Central memory CD8-positive, alpha-beta T cell (primary cell): ENCODE data around the gene THBS3.
"Not testable (repeated sequence)": the region's sequence is repeated elsewhere in the genome, so short reads cannot be mapped to it uniquely, and the experiment has no call there.

Experiments
- ATAC-seq: fragments of 150-1000 bp; cut with Tn5 transposase; replicated peaks from 2 replicates; pipeline ENCODE4 v1.10.0; 2022; ENCODE audit warnings: mild to moderate bottlenecking, moderate FRiP score, moderate number of reproducible peaks; ENCODE audit not compliant: poor library complexity, severe bottlenecking; ENCODE audit errors: extremely low read depth
- DNase-seq, 2 donors: peaks; one replicate each; pipeline ENCODE4 v3.0.0; 2021; ENCODE audit warnings: low spot score in 2 of 2
- H3K27ac Mint-ChIP-seq: one replicate; pipeline ENCODE4 v1.8.0; 2022; ENCODE audit warnings: low read depth, mild to moderate bottlenecking, moderate library complexity, mixed read lengths
- H3K27me3 Mint-ChIP-seq: one replicate; pipeline ENCODE4 v1.8.0; 2022; ENCODE audit warnings: mixed read lengths
- H3K36me3 Mint-ChIP-seq: one replicate; pipeline ENCODE4 v1.8.0; 2022; ENCODE audit warnings: mild to moderate bottlenecking, moderate library complexity, mixed read lengths; ENCODE audit not compliant: insufficient read depth
- H3K4me1 Mint-ChIP-seq: one replicate; pipeline ENCODE4 v1.8.0; 2022; ENCODE audit warnings: mixed read lengths
- H3K4me3 Mint-ChIP-seq: one replicate; pipeline ENCODE4 v1.8.0; 2022; ENCODE audit warnings: mild to moderate bottlenecking, moderate library complexity, mixed read lengths
- H3K9me3 Mint-ChIP-seq: one replicate; pipeline ENCODE4 v1.8.0; 2022; ENCODE audit warnings: mixed read lengths

The THBS3 gene

DNA sequence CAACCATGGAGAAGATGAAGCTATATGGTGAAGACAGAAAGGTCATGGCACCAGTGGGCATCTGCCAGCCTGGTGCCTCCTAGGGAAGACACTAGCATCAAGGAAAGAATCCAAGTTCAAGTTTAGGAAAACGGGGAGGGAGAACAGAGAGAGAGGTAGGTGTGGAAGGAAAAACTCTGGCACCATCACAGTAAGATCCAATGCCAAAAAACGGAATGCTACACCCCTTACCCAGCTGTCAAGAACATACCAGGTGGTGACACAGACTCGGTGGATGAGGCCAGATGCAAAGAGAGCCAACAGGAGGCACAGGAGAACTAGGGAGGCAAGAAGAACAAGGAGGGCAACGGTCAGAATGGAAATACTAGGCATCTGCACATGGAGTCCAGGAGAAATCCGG, 38.2 kb downstream of the THBS3 start:
- H3K36me3 Mint-ChIP-seq: peaks cover 35% of the 10 kb centered on the region
- H3K27me3 Mint-ChIP-seq: no peaks in the 10 kb centered on the region
- peaks cover 35% of the 10 kb centered on the region for H3K4me1 Mint-ChIP-seq
- no peak overlapping the region for H3K27ac Mint-ChIP-seq
- DNase-seq: no peak
- no peaks in the 10 kb centered on the region for H3K9me3 Mint-ChIP-seq
- no peak overlapping the region for H3K4me3 Mint-ChIP-seq
- no peak for ATAC-seq

GRCh38 chr1:155168456-155169210, 39.1 kb downstream of the THBS3 start:
- no peaks in the 10 kb centered on the region for H3K9me3 Mint-ChIP-seq
- ATAC-seq (no peak), DNase-seq (no peak)
- H3K36me3 Mint-ChIP-seq: peaks cover 30% of the 10 kb centered on the region
- H3K4me3 Mint-ChIP-seq: no peak overlapping the region
- H3K27me3 Mint-ChIP-seq: no peaks in the 10 kb centered on the region
- no peak overlapping the region for H3K27ac Mint-ChIP-seq
- H3K4me1 Mint-ChIP-seq: peaks cover 26% of the 10 kb centered on the region

DNA sequence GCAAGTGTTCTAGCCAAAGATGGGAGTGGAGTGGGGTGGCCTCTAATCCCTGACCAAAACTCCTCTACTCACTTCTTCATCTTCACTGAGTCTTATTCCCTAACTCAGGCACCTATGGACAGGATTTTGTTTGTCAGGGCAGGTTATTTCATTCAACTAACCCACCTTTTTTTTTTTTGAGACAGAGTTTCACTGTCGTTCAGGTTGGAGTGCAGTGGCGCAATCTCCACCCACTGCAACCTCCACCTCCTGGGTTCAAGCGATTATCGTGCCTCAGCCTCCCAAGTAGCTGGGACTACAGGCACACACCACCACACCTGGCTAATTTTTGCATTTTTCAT, 39.6 kb downstream of the THBS3 start:
- not testable (repeated sequence) for ATAC-seq, DNase-seq, H3K4me3 Mint-ChIP-seq, H3K27me3 Mint-ChIP-seq, H3K9me3 Mint-ChIP-seq, H3K27ac Mint-ChIP-seq
- Mint-ChIP-seq H3K4me1 (peaks cover 20% of the 10 kb centered on the region), H3K36me3 (peaks cover 25% of the 10 kb centered on the region)

DNA sequence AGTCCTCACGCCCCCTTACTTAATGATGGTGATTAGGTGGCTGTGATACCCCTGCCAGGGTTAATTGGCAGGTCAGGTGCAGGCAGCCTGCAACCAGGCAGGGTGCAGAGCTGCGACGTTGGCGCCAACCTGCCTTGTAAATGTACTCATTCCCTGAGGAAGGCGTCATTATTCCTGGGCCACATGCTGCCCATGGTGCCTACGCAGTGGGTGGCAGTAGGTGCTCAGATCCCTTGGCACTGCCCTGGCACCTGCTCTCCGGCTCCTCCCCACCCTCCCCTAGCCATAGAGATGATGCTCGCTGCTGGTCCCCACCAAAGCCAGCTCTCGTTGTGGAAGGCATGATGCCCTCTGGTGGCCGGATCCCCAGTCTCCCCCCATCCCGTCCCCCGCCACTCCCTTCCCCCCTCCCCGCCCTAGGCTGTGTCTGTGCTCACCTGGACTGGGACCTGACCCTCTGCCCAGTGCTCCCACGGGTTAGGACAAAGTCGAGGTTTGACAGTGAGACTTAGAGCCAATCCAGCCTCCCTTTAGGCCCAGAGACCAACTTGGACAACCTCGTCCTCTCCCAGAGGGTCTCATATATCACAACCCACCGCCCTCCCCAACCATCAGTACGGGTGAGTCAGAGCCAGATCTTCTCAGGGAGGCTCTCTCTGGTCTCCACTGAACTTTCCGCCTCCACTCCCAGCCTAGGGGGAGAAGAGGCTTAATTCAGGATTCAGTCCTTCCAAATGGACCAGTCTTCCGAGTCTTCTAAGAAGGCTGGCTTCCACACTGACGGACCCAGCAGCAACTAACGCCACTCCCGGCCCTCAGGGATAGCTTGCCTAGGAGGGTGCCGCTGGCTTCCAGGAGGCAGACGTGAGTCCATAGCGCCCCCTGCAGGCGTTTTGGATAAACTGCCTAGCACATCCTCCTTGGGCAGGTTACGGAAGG, 40.3 kb downstream of the THBS3 start:
- Mint-ChIP-seq H3K27ac (no peak overlapping the region), H3K4me3 (peak overlapping the region; percentile 49), H3K27me3 (no peaks in the 10 kb centered on the region)

DNA sequence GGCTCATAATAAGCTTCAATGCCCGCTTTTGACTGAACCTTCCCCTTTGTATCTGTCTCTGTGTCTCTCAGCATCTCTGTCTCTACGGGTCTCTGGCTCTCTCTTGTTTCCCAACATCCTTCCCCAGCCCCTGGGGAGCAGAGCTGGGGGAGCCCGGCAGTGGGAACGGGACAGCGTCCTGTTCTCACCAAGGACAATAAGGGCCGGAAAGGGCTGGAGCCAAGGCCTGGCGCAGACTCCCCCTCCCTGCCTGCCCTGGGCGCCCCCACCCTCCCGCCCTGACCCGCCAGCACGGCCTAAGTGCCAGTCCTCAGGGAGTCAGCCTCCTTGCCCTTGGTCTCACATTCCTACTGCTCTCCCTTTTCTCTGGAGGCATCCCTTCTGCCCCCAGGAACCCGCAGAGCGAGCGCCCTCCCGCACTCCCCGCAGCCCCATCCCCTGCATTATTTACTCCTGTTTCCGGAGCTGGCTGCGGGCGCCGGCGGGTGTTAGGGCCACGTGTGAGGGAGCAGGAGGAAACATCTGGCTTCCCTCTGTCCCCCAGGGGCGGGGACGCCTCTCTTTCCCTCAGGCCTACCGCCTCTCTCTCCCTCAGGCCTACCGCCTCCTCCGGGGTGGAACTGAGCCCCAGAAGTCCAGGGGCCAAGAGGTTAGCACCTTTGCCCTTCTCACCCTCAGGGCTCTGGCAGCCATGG, 41.1 kb downstream of the THBS3 start:
- Mint-ChIP-seq H3K27ac (no peak overlapping the region), H3K4me3 (no peak overlapping the region)

More for the DNA sequence above, 40.3 kb downstream of the THBS3 start:
- peaks cover 19% of the 10 kb centered on the region for H3K36me3 Mint-ChIP-seq
- H3K9me3 Mint-ChIP-seq: no peaks in the 10 kb centered on the region
- ATAC-seq (peak; percentile 76), DNase-seq (peak; percentile 72 to 83)
- peaks cover 15% of the 10 kb centered on the region for H3K4me1 Mint-ChIP-seq

GRCh38 chr1:155166051-155166470, 41.6 kb downstream of the THBS3 start:
- Mint-ChIP-seq H3K36me3 (peaks cover 10% of the 10 kb centered on the region), H3K27ac (no peak overlapping the region), H3K9me3 (no peaks in the 10 kb centered on the region), H3K4me3 (no peak overlapping the region), H3K27me3 (no peaks in the 10 kb centered on the region), H3K4me1 (peaks cover 9% of the 10 kb centered on the region)
- ATAC-seq (no peak), DNase-seq (no peak)

More for the DNA sequence above, 41.1 kb downstream of the THBS3 start:
- Mint-ChIP-seq H3K4me1 (peaks cover 9% of the 10 kb centered on the region), H3K27me3 (no peaks in the 10 kb centered on the region), H3K9me3 (no peaks in the 10 kb centered on the region), H3K36me3 (peaks cover 16% of the 10 kb centered on the region)
- DNase-seq (no peak), ATAC-seq (no peak)

- DNase-seq, H3K4me1 Mint-ChIP-seq, ATAC-seq, H3K9me3 Mint-ChIP-seq, H3K27me3 Mint-ChIP-seq, H3K4me3 Mint-ChIP-seq, H3K36me3 Mint-ChIP-seq, H3K27ac Mint-ChIP-seq: not testable (repeated sequence)
These were observed 43.1 kb downstream of the THBS3 start for GRCh38 chr1:155164625-155165024.

- not testable (repeated sequence) for DNase-seq, H3K4me3 Mint-ChIP-seq, ATAC-seq
These were observed 43.9 kb downstream of the THBS3 start for GRCh38 chr1:155163785-155164184.

DNA sequence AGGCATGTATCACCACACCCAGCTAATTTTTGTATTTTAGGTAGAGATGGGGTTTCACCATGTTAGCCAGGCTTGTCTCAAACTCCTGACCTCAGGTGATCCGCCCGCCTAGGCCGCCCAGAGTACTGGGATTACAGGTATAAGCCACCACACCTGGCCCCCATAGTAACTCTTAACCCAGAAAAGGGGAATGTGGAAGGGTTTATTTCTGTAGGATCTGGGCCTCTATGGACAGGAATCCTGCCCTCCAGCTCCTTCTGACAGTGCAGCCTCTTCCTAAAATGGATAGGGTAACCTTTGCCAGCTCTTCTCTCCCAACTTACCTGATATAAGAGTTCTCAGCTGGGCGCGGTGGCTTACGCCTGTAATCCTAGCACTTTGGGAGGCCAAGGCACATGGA, 45.1 kb downstream of the THBS3 start:
- not testable (repeated sequence) for H3K36me3 Mint-ChIP-seq, H3K27ac Mint-ChIP-seq, H3K27me3 Mint-ChIP-seq, H3K9me3 Mint-ChIP-seq, ATAC-seq, DNase-seq, H3K4me3 Mint-ChIP-seq, H3K4me1 Mint-ChIP-seq

More at GRCh38 chr1:155163785-155164184, 43.9 kb downstream of the THBS3 start:
- not testable (repeated sequence) for H3K4me1 Mint-ChIP-seq, H3K36me3 Mint-ChIP-seq, H3K27me3 Mint-ChIP-seq, H3K9me3 Mint-ChIP-seq, H3K27ac Mint-ChIP-seq

DNA sequence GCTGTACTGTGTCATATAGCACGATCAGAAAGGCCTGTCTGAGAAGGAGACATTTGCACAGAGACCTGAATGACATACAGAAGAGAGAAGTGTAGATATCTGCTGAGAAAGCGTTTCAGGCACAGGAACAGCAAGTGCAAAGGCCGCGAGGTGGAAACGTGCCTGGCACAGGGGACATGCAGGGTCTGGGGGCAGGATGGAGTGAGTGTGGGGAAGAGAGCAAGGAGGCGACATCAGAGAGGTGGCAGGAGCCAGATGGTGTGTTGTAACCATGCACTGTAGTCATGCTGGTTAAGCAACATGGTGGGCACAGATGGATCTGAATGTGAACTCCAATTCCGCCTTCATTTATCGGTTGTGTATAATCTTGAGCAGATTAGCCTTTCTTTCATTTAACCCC, 47.6 kb downstream of the THBS3 start:
- DNase-seq: no peak
- ATAC-seq: no peak
- H3K27ac Mint-ChIP-seq: no peak overlapping the region
- H3K4me3 Mint-ChIP-seq: no peak overlapping the region
- no peaks in the 10 kb centered on the region for H3K4me1 Mint-ChIP-seq
- H3K9me3 Mint-ChIP-seq: no peaks in the 10 kb centered on the region
- peaks cover 2% of the 10 kb centered on the region for H3K27me3 Mint-ChIP-seq
- no peaks in the 10 kb centered on the region for H3K36me3 Mint-ChIP-seq

DNA sequence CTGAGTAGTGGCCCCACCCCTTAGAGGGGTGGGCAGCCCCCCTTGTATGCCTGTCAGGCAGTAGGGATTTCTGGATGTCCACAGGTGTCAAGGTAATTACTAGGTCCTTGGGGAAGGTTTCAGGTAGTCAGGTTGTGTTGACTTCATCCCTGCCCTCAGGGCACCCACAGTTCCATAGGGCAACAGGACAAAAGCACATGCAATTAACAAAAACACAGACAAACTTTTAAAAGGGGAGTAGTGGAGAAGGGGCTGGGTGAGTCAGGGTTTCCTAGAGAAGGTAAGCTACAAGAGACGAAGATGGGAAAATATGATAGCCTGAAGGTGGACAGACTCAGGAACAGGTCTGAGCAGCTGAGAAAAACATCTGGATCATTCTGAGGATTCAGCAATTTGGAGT, 48.7 kb downstream of the THBS3 start:
- no peak for DNase-seq
- Mint-ChIP-seq H3K9me3 (no peaks in the 10 kb centered on the region), H3K27ac (no peak overlapping the region), H3K27me3 (peaks cover 7% of the 10 kb centered on the region), H3K36me3 (no peaks in the 10 kb centered on the region), H3K4me1 (no peaks in the 10 kb centered on the region), H3K4me3 (no peak overlapping the region)
- ATAC-seq: no peak

GRCh38 chr1:155155996-155156643, 51.6 kb downstream of the THBS3 start:
- H3K27me3 Mint-ChIP-seq: peaks cover 10% of the 10 kb centered on the region
- DNase-seq, H3K27ac Mint-ChIP-seq, H3K4me3 Mint-ChIP-seq, ATAC-seq, H3K4me1 Mint-ChIP-seq, H3K36me3 Mint-ChIP-seq, H3K9me3 Mint-ChIP-seq: not testable (repeated sequence)
